Activated B cell treated with CpG ODN at 0.5 μM for 24 hours (primary cell): Measurements from ENCODE around the gene OR10P1. TPM values are rescaled to one million over a fixed set of nuclear protein-coding genes. Genes with fewer than 3 reads are reported as not detected.
A peak's percentile ranks its signal among the peaks of the same experiment; 100 is the strongest.

Source experiments
- ATAC-seq: fragments of 200-7000 bp; cut with Tn5 transposase; one replicate; pipeline ENCODE4 v1.10.0; 2021; ENCODE audit warnings: low read depth, mild to moderate bottlenecking, moderate library complexity
- CTCF ChIA-PET: fragments of 350-600 bp; sonication (Branson Sonifier 250); formaldehyde crosslinking; loops from one replicate; lab custom pipeline; 2021; ENCODE audit warnings: antibody characterized with exemption; lab: Charles Lee
- POLR2A ChIA-PET: fragments of 350-600 bp; sonication (Branson Sonifier 250); formaldehyde crosslinking; loops from one replicate; lab custom pipeline; 2021; ENCODE audit warnings: antibody characterized with exemption; lab: Charles Lee
- DNase-seq: peaks from one replicate; pipeline ENCODE4 v3.0.0; 2022
- H3K27ac Mint-ChIP-seq: one replicate; pipeline ENCODE4 v1.8.0; 2020; ENCODE audit warnings: mixed read lengths
- H3K27me3 Mint-ChIP-seq: one replicate; pipeline ENCODE4 v1.8.0; 2021; ENCODE audit warnings: mixed read lengths
- H3K36me3 Mint-ChIP-seq: one replicate; pipeline ENCODE4 v1.8.0; 2021; ENCODE audit warnings: low read depth, mixed read lengths
- H3K4me1 Mint-ChIP-seq: one replicate; pipeline ENCODE4 v1.8.0; 2021; ENCODE audit warnings: mixed read lengths
- H3K4me3 Mint-ChIP-seq: one replicate; pipeline ENCODE4 v1.8.0; 2020; ENCODE audit warnings: mild to moderate bottlenecking, mixed read lengths
- H3K9me3 Mint-ChIP-seq: one replicate; pipeline ENCODE4 v1.8.0; 2020; ENCODE audit warnings: mixed read lengths
- intact Hi-C: fragments of 100-400 bp; cut with micrococcal nuclease; formaldehyde crosslinking; loops from one replicate; pipeline ENCODE4 v1.15.1; 2024
- total RNA-seq: library from RNA; stranded (reverse); gene quantifications from 2 replicates; pipeline ENCODE4 v1.2.3, GENCODE V29; 2022
- TF ChIP-seq, protein P1 (sequence below): fragments of 200-600 bp; IDR thresholded peaks from one replicate; pipeline ENCODE4 v1.8.0; 2022; ENCODE audit warnings: antibody characterized with exemption, mild to moderate bottlenecking

OR10P1 gene
- total RNA-seq, 1 donor from 2014 or later: not detected

- intact Hi-C loops: loop anchor here (2.0 to 5.0 kb wide), 2 partner anchors 35 to 256 kb away; partner anchors contain the start of genes ITGA7 and PYM1
- no peak for ATAC-seq
- ChIA-PET POLR2A (no interaction called here), CTCF (interaction anchor here (1.5 kb wide), 1 partner anchor 15 kb away, joined by 4 read pairs; no protein-coding TSS in a partner anchor)
- Mint-ChIP-seq H3K27me3 (no peaks in the 10 kb centered on the region), H3K4me1 (peaks cover 28% of the 10 kb centered on the region), H3K27ac (no peak overlapping the region), H3K4me3 (no peak overlapping the region), H3K9me3 (no peaks in the 10 kb centered on the region), H3K36me3 (no peaks in the 10 kb centered on the region)
- TF ChIP-seq, protein P1, sequence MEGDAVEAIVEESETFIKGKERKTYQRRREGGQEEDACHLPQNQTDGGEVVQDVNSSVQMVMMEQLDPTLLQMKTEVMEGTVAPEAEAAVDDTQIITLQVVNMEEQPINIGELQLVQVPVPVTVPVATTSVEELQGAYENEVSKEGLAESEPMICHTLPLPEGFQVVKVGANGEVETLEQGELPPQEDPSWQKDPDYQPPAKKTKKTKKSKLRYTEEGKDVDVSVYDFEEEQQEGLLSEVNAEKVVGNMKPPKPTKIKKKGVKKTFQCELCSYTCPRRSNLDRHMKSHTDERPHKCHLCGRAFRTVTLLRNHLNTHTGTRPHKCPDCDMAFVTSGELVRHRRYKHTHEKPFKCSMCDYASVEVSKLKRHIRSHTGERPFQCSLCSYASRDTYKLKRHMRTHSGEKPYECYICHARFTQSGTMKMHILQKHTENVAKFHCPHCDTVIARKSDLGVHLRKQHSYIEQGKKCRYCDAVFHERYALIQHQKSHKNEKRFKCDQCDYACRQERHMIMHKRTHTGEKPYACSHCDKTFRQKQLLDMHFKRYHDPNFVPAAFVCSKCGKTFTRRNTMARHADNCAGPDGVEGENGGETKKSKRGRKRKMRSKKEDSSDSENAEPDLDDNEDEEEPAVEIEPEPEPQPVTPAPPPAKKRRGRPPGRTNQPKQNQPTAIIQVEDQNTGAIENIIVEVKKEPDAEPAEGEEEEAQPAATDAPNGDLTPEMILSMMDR: no peak
- no peak for DNase-seq
Measured at GRCh38 chr12:55671746-55672145, 35.1 kb downstream of the OR10P1 start.

DNA sequence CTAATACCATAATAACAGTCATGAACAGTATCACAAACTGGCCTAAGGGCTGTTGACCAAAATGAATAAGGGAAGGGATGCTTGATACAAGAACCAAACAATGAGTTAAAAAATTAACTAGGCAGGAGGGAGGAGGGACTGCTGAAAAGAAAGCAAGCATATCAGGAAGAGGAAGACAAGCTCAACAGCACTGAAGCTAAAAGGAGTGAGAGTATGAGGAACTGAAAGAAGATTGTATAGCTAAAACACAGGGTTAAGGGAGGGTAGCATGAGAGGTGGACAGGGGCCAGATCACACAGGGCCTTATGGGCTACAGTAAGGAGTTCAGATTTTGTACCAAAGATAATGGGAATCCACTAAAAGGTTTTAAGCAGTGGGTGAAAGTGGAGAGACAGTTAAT, 36.9 kb downstream of the OR10P1 start:
- no peaks in the 10 kb centered on the region for H3K36me3 Mint-ChIP-seq
- ATAC-seq (peak; percentile 99), DNase-seq (no peak)
- ChIA-PET CTCF (interaction anchor here (0.8 to 2.3 kb wide), 7 partner anchors 8 to 65 kb away, joined by 3 to 6 read pairs (median 4); partner anchors contain the start of gene BLOC1S1), POLR2A (interaction anchor here (0.8 to 1.9 kb wide), 10 partner anchors 9 to 144 kb away, joined by 3 to 16 read pairs (median 5); partner anchors contain the start of genes BLOC1S1, ORMDL2 and SARNP)
- intact Hi-C loops: loop anchor here (2.0 to 5.0 kb wide), 2 partner anchors 33 to 254 kb away; partner anchors contain the start of genes ITGA7 and PYM1
- no peaks in the 10 kb centered on the region for H3K9me3 Mint-ChIP-seq
- peaks cover 28% of the 10 kb centered on the region for H3K4me1 Mint-ChIP-seq
- TF ChIP-seq, protein P1: no peak
- H3K27me3 Mint-ChIP-seq: no peaks in the 10 kb centered on the region
- H3K4me3 Mint-ChIP-seq: peak overlapping the region; percentile 21
- peak overlapping the region; percentile 90 for H3K27ac Mint-ChIP-seq

- ATAC-seq: no peak
- Mint-ChIP-seq H3K27me3 (no peaks in the 10 kb centered on the region), H3K4me3 (no peak overlapping the region), H3K4me1 (peaks cover 28% of the 10 kb centered on the region), H3K9me3 (no peaks in the 10 kb centered on the region), H3K36me3 (no peaks in the 10 kb centered on the region), H3K27ac (no peak overlapping the region)
- TF ChIP-seq, protein P1: no peak
- DNase-seq: no peak
- ChIA-PET POLR2A (interaction anchor here (1.0 kb wide), 1 partner anchor 63 kb away, joined by 3 read pairs; no protein-coding TSS in a partner anchor), CTCF (interaction anchor here (2.9 kb wide), 1 partner anchor 20 kb away, joined by 12 read pairs; no protein-coding TSS in a partner anchor)
- intact Hi-C loops: no loop called here
Measured at GRCh38 chr12:55675666-55676065, 39.0 kb downstream of the OR10P1 start.

DNA sequence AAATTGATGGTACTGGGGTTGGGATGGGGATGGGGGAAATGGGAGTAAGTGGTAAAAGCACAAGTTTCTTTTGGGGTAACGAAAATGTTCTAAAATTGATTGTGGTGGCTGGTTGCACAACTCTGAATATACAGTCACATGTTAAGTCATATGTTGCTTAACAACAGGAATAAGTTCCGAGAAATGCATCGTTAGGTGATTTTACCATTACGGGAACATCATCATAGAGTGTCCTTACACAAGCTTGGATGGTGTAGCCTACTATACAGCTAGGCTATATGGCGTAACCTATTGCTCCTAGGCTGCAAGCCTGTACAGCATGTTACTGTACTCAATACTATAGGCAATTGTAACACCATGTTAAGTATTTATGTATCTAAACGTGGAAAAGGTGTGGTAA, 40.0 kb downstream of the OR10P1 start:
- DNase-seq (no peak), ATAC-seq (no peak)
- ChIA-PET CTCF (interaction anchor here (2.9 kb wide), 1 partner anchor 21 kb away, joined by 12 read pairs; no protein-coding TSS in a partner anchor), POLR2A (no interaction called here)
- Mint-ChIP-seq H3K36me3 (no peaks in the 10 kb centered on the region), H3K9me3 (no peaks in the 10 kb centered on the region), H3K27ac (no peak overlapping the region), H3K4me3 (no peak overlapping the region), H3K27me3 (no peaks in the 10 kb centered on the region), H3K4me1 (peaks cover 36% of the 10 kb centered on the region)
- intact Hi-C loops: no loop called here
- TF ChIP-seq, protein P1: no peak

- ATAC-seq (no peak), DNase-seq (no peak)
- TF ChIP-seq, protein P1: no peak
- Mint-ChIP-seq H3K27ac (no peak overlapping the region), H3K4me1 (peaks cover 35% of the 10 kb centered on the region), H3K27me3 (no peaks in the 10 kb centered on the region), H3K36me3 (no peaks in the 10 kb centered on the region), H3K9me3 (no peaks in the 10 kb centered on the region), H3K4me3 (no peak overlapping the region)
- CTCF ChIA-PET: no interaction called here
- POLR2A ChIA-PET: no interaction called here
- intact Hi-C loops: no loop called here
Measured at GRCh38 chr12:55679691-55680090, 43.0 kb downstream of the OR10P1 start.
